Vagina (tissue), 2 donors: Measurements from ENCODE around the gene PHC2.

Source experiments
- CTCF ChIP-seq, 3 experiments: fragments of 450-650 bp in 2 of 3; fragments of 200-600 bp in 1 of 3; sonication (generic) in 1 of 3; IDR thresholded peaks; one replicate each; pipeline ENCODE4 v1.5.1; 2017 to 2019; ENCODE audit warnings: antibody characterized with exemption in 3 of 3, mild to moderate bottlenecking in 2 of 3, moderate library complexity in 2 of 3
- POLR2A ChIP-seq, 2 donors: fragments of 450-650 bp; IDR thresholded peaks; one replicate each; pipeline ENCODE4 v1.6.1; 2017; ENCODE audit warnings: antibody characterized with exemption in 2 of 2, mild to moderate bottlenecking in 2 of 2, moderate library complexity in 2 of 2
- POLR2AphosphoS5 ChIP-seq, 2 donors: sonication (generic); formaldehyde crosslinking; IDR thresholded peaks; one replicate each; pipeline ENCODE4 v1.9.0; 2017; ENCODE audit warnings: antibody characterized with exemption in 2 of 2, mild to moderate bottlenecking in 2 of 2, low read depth in 1 of 2; ENCODE audit not compliant: insufficient read depth in 1 of 2

- no peak for TF ChIP-seq CTCF (IDR thresholded peaks at IDR 0.05)
- no peak for TF ChIP-seq POLR2A (IDR thresholded peaks at IDR 0.05)
- no peak for TF ChIP-seq POLR2AphosphoS5 (IDR thresholded peaks at IDR 0.05; ENCODE audit: insufficient read depth in 1 of 2, low read depth in 1 of 2)
Observed at GRCh38 chr1:33441088-33441745, 10.3 kb upstream of the PHC2 start.
